K562 (cell line): ENCODE data around the gene CFAP298. TPM values are rescaled to one million over a fixed set of nuclear protein-coding genes. Genes with fewer than 3 reads are reported as not detected.
A peak's percentile ranks its signal among the peaks of the same experiment; 100 is the strongest.

ENCODE experiments used
- C11orf30 ChIP-seq: fragments of 450-650 bp; IDR thresholded peaks from 2 replicates; pipeline ENCODE4 v1.6.1; 2016; ENCODE audit warnings: low read depth, mild to moderate bottlenecking
- CCNT2 ChIP-seq: IDR thresholded peaks from 2 replicates; pipeline ENCODE4 v1.6.1; 2011; ENCODE audit warnings: borderline replicate concordance, low read depth, mild to moderate bottlenecking, moderate library complexity, mixed read lengths, low read length; ENCODE audit not compliant: insufficient read length; ENCODE audit errors: extremely low read depth
- CREM ChIP-seq: IDR thresholded peaks from 2 replicates; pipeline ENCODE4 v1.6.1; 2014; ENCODE audit warnings: antibody characterized with exemption, low read depth
- FOXA1 ChIP-seq: fragments of 450-650 bp; IDR thresholded peaks from 2 replicates; pipeline ENCODE4 v1.6.1; 2016; ENCODE audit warnings: mild to moderate bottlenecking, borderline replicate concordance
- HNRNPH1 ChIP-seq: fragments of 200-400 bp; formaldehyde crosslinking; optimal IDR thresholded peaks from 2 replicates; pipeline ENCODE3; 2017; ENCODE audit warnings: low read depth, mild to moderate bottlenecking, low read length, moderate library complexity
- JUNB ChIP-seq: fragments of 450-650 bp; formaldehyde crosslinking; conservative IDR thresholded peaks from 2 replicates; pipeline ENCODE4 v1.4.0; 2020; ENCODE audit warnings: mild to moderate bottlenecking
- KHSRP ChIP-seq: fragments of 450-650 bp; IDR thresholded peaks from 2 replicates; pipeline ENCODE4 v1.6.1; 2017
- MAZ ChIP-seq, 2 experiments: fragments of 450-650 bp in 1 of 2; sonication (generic) in 1 of 2; formaldehyde crosslinking; IDR thresholded peaks in 1 of 2; conservative IDR thresholded peaks in 1 of 2; 2 replicates each; pipeline versions ENCODE4 v1.4.0 to v1.5.0; 2020; ENCODE audit warnings: mild to moderate bottlenecking in 1 of 2, missing genetic modification reagents in 1 of 2
- RBM25 ChIP-seq: fragments of 200-400 bp; formaldehyde crosslinking; IDR thresholded peaks from 2 replicates; pipeline ENCODE4 v1.6.1; 2018; ENCODE audit warnings: low read length, low read depth, moderate library complexity; ENCODE audit not compliant: severe bottlenecking
- SMAD2 ChIP-seq: fragments of 150-350 bp; IDR thresholded peaks from 2 replicates; pipeline ENCODE4 v1.6.1; 2014; ENCODE audit warnings: low read depth, mild to moderate bottlenecking, low read length
- SMC3 ChIP-seq: conservative IDR thresholded peaks from 2 replicates; pipeline ENCODE4 v1.6.1; 2011; ENCODE audit warnings: low read depth, low read length, improper control_type of control experiment; ENCODE audit not compliant: insufficient read depth
- SUPT5H ChIP-seq: fragments of 450-650 bp; IDR thresholded peaks from 2 replicates; pipeline ENCODE4 v1.6.1; 2016
- ZBTB7A ChIP-seq: IDR thresholded peaks from 2 replicates; pipeline ENCODE4 v1.6.1; 2011; ENCODE audit warnings: low read depth, mild to moderate bottlenecking, low read length, moderate library complexity, borderline replicate concordance; ENCODE audit not compliant: control insufficient read depth
- ZFP36 ChIP-seq: fragments of 150-350 bp; IDR thresholded peaks from 2 replicates; pipeline ENCODE4 v1.6.1; 2018; ENCODE audit warnings: low read length, low read depth; ENCODE audit not compliant: partially characterized antibody
- ZNF175 ChIP-seq: fragments of 200-800 bp; sonication (Bioruptor generic); IDR thresholded peaks from 2 replicates; pipeline ENCODE4 v1.6.1; 2016; ENCODE audit warnings: low read depth, mild to moderate bottlenecking, missing genetic modification characterization, missing compliant biosample characterization
- ZNF354B ChIP-seq: fragments of 250-450 bp; sonication (Bioruptor Pico); IDR thresholded peaks from 2 replicates; pipeline ENCODE4 v1.4.0; 2020
- ZNF589 ChIP-seq: fragments of 200-800 bp; sonication (Bioruptor generic); IDR thresholded peaks from 2 replicates; pipeline ENCODE4 v1.6.1; 2016; ENCODE audit warnings: low read depth, missing genetic modification characterization, missing compliant biosample characterization
- ZNF764 ChIP-seq: fragments of 250-450 bp; sonication (Bioruptor Pico); IDR thresholded peaks from 2 replicates; pipeline ENCODE4 v1.4.0; 2020; ENCODE audit warnings: low read depth, mild to moderate bottlenecking, moderate library complexity
- polyA plus RNA-seq, 8 experiments: library from polyadenylated mRNA; depleted of rRNA in 4 of 8; stranded (reverse) in 5 of 8; unstranded in 3 of 8; fragments of >200 nt; fragmentation: Nextera tagmentation in 2 of 8; fragmentation: Illumina TruSeq in 1 of 8; extraction: Ambion mirVana in 2 of 8; extraction: Trizol in 1 of 8; gene quantifications; 2 replicates each; pipeline versions ENCODE4 v1.2.1 to v1.2.3, GENCODE V29; 2011 to 2014; ENCODE audit warnings: inconsistent platforms in 1 of 8, missing spikeins in 1 of 8
- total RNA-seq, 7 experiments: library from RNA; depleted of rRNA in 6 of 7; stranded (reverse); fragments of >200 nt in 6 of 7; fragmentation: Illumina TruSeq in 2 of 7; extraction: Trizol in 2 of 7; gene quantifications; 2 replicates each; pipeline versions ENCODE4 v1.2.1 to v1.2.3, GENCODE V29; 2011 to 2021; ENCODE audit warnings: low replicate concordance in 1 of 7
- TF ChIP-seq, protein P1 (sequence below): fragments of 250-450 bp; sonication (Bioruptor Pico); IDR thresholded peaks from 2 replicates; pipeline ENCODE4 v1.5.0; 2021
- TF ChIP-seq, protein P2 (sequence below): sonication (generic); formaldehyde crosslinking; IDR thresholded peaks from 2 replicates; pipeline ENCODE4 v1.4.0; 2020; ENCODE audit warnings: mild to moderate bottlenecking, missing genetic modification reagents
- TF ChIP-seq, protein P3 (sequence below): fragments of 450-650 bp; formaldehyde crosslinking; IDR thresholded peaks from 2 replicates; pipeline ENCODE4 v1.4.0; 2022; ENCODE audit warnings: missing genetic modification characterization
- TF ChIP-seq, protein P4 (sequence below): fragments of 200-800 bp; sonication (Bioruptor generic); IDR thresholded peaks from 2 replicates; pipeline ENCODE4 v1.6.1; 2017; ENCODE audit warnings: missing genetic modification characterization, missing compliant biosample characterization

Gene CFAP298
- total and polyA plus RNA-seq, 9 of the 15 experiments (the other 6 are each of a cell fraction or from before 2014, with no cell fraction given), result 31.4 to 178 (median 89.7) TPM

DNA sequence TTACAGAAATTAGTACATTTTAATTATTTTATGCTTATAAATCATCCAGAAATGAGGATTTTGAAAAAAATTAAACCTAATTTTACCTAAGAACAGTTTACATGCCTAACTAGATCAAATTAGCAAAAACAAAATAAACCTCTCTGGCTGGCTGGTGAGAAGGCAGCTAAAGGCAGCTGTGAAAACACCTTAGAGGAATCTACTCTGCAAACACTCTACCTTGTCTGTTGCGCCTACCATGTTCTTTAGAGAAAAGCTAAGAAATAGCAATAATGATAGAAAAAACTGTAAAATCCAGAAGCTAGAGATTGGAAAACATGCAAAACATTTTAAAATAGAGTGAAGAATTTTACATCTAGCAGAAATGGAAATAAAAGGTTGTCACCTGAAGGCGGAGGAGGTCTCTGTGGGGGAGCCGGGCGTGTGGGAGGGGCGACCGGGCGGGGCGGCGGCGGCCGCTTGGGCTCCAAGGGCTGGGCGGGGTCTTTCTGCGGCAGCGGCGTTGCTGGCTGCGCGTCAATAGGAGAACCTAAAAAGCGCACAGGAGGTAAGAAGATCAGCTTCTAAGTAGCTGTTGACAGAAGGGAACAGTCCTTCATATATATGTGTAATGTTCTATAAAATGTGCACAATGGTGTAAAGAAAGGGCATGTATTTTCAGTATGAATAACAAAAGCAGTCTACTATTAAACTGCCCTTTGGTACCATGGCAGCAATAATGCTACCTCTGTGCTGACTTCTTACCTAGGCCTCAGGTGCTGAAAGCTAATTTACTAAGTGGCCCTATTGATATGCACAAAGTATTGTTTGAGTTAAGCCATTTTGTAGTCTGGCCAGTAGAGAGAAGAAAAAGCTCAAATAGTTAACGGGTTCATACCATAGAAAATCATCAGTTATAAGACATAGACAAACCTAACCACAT lies 33.3 kb upstream of the CFAP298 start (continued):
- TF ChIP-seq, protein P1, sequence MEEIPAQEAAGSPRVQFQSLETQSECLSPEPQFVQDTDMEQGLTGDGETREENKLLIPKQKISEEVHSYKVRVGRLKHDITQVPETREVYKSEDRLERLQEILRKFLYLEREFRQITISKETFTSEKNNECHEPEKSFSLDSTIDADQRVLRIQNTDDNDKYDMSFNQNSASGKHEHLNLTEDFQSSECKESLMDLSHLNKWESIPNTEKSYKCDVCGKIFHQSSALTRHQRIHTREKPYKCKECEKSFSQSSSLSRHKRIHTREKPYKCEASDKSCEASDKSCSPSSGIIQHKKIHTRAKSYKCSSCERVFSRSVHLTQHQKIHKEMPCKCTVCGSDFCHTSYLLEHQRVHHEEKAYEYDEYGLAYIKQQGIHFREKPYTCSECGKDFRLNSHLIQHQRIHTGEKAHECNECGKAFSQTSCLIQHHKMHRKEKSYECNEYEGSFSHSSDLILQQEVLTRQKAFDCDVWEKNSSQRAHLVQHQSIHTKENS (CRISPR knock-in tag), result no peak
- TF ChIP-seq ZNF175 (CRISPR knock-in tag) (no peak), CREM (0 out of 2 replicates have a peak, but pooled peaks have one; percentile 10), SMAD2 (no peak), ZNF354B (CRISPR knock-in tag) (no peak), JUNB (CRISPR knock-in tag) (no peak), FOXA1 (no peak), ZNF589 (CRISPR knock-in tag) (no peak), RBM25 (no peak), KHSRP (no peak), ZNF764 (no peak), HNRNPH1 (no peak), ZBTB7A (peak; percentile 85), SUPT5H (no peak), SMC3 (no peak), MAZ (CRISPR knock-in tag; conservative IDR thresholded peaks at IDR 0.05 in 1 of 2, IDR thresholded peaks at IDR 0.05 in 1 of 2) (0 out of 4 replicates have a peak, but pooled peaks have one; percentile 31 to 45), CCNT2 (peak; percentile 58), C11orf30 (no peak), ZFP36 (peak; percentile 88)
- TF ChIP-seq, protein P2, sequence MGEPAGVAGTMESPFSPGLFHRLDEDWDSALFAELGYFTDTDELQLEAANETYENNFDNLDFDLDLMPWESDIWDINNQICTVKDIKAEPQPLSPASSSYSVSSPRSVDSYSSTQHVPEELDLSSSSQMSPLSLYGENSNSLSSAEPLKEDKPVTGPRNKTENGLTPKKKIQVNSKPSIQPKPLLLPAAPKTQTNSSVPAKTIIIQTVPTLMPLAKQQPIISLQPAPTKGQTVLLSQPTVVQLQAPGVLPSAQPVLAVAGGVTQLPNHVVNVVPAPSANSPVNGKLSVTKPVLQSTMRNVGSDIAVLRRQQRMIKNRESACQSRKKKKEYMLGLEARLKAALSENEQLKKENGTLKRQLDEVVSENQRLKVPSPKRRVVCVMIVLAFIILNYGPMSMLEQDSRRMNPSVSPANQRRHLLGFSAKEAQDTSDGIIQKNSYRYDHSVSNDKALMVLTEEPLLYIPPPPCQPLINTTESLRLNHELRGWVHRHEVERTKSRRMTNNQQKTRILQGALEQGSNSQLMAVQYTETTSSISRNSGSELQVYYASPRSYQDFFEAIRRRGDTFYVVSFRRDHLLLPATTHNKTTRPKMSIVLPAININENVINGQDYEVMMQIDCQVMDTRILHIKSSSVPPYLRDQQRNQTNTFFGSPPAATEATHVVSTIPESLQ (CRISPR knock-in tag), result no peak
- TF ChIP-seq, protein P3, sequence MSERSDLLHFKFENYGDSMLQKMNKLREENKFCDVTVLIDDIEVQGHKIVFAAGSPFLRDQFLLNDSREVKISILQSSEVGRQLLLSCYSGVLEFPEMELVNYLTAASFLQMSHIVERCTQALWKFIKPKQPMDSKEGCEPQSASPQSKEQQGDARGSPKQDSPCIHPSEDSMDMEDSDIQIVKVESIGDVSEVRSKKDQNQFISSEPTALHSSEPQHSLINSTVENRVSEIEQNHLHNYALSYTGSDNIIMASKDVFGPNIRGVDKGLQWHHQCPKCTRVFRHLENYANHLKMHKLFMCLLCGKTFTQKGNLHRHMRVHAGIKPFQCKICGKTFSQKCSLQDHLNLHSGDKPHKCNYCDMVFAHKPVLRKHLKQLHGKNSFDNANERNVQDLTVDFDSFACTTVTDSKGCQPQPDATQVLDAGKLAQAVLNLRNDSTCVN (CRISPR knock-in tag), result no peak
- TF ChIP-seq, protein P4, sequence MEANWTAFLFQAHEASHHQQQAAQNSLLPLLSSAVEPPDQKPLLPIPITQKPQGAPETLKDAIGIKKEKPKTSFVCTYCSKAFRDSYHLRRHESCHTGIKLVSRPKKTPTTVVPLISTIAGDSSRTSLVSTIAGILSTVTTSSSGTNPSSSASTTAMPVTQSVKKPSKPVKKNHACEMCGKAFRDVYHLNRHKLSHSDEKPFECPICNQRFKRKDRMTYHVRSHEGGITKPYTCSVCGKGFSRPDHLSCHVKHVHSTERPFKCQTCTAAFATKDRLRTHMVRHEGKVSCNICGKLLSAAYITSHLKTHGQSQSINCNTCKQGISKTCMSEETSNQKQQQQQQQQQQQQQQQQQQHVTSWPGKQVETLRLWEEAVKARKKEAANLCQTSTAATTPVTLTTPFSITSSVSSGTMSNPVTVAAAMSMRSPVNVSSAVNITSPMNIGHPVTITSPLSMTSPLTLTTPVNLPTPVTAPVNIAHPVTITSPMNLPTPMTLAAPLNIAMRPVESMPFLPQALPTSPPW (CRISPR knock-in tag), result peak; percentile 77
